HG03135 (cell line): ENCODE data around the gene LHB.

Source experiments
- ATAC-seq: cut with Tn5 transposase; IDR thresholded peaks from one replicate; pipeline ENCODE4 v1.9.1; 2021; ENCODE audit warnings: mild to moderate bottlenecking, moderate library complexity; ENCODE audit not compliant: unreplicated experiment

Gene LHB

DNA sequence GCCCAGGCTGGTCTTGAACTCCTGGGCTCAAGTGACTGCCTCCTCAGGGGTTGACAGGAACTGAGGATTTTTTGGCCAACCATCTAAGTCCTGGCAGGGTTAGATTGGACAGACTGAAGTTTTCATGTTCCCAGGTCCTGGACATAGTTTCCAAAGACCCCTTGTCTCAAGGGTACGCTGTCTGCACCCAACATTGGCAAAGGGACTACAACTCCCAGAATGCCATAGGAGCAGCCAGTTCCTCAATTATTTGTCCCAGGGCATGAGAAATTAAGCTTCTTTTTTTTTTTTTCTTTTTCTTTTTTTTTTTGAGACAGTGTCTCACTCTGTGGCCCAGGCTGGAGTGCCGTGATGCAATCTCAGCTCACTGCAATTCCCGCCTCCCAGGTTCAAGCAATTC, 30.7 kb downstream of the LHB start:
- no peak for ATAC-seq

DNA sequence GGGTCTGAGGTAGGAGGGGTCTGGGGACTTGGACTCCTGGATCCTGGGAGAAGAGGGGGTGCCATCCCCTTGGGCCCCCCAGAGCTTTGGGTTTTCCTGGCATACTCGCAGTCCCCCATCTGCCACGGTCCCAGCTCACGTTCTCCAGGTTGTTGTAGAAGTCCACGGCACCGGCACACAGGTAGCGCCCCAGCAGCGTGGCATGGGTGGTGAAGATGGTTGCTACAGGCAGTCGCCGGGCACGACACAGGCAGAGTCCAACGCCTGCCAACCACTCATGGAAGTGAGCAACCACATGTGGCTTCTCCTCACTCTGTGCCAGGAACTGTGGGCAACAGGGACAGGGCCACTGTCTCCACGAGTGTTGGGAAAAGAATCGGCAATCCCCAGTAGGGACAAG, 31.2 kb downstream of the LHB start:
- no peak for ATAC-seq

DNA sequence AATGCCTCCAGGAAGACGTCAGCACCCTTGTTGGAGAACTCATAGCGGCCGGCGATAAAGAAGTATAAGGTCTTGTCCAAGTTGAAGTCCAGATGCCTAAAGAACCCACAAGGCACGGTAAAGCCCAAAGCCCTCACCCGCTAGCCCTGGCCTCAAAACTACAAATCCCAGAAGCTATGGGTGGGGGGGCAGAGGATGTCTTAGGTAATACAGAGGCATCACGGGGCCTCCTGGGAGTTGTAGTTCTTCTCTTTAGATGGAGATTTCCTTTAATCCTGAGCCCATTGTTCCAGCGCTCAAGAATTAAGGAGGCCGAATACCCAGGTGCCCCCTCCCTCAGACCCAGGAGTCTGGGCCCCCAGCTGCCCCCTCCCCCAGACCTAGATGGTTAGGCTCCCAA, 34.6 kb downstream of the LHB start:
- ATAC-seq = no peak

DNA sequence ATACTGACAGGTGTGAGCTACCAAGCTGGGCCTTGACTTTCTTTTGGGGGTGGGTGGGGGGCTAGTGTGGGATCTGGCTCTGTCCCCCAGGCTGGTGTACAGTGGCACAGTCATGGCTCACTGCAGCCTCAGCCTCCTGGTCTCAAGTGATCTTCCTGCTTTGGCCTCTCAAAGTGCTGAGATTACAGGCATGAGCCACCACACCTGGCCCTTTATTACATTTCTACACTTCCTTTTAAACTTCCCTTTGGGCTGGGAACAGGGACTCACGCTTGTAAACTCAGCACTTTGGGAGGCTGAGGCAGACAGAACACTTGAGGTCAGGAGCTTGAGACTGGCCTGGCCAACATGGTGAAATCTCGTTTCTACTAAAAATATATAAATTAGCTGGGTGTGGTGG, 39.8 kb downstream of the LHB start:
- no peak for ATAC-seq

DNA sequence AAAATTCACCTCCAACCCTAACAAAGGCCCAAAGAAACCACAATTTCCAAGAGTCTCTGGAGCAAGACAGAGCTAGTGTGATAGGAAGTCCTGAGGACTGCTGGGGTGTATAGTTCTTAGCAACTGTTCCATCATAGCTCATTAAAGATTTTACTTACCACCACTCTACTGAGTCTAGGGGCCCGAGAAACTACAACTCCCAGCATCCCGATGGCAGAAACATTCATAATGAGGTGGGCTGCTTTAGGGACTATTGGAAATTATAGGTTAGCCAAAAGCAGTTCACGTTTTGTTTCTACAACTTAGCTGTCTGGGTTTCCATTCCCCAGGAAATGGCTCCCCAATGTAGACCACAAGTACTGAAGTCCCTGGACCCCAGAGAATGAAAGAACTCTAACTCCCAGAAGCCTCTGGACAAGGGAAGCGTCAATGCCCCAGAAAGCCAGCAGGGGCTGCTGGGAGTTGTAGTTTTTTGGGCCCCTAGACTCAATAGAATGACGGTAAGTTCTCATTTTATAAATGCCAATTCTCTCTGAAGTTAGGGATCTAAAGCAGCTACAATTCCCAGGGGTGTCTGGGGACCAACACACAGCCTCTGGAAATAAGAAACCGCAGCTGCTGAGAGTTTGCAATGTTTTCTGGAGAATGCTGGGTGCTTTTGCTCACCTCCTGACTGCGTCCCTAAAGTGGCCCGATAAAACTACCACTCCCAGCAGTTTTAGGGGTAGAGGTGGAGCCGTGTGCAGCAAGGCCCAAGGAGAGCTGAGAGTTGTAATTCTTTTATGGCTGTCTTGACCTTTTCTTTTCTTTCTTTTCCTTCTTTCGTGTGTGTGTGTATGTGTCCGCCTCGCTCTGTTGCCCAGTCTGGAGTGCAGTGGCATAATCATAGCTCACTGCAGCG, 40.7 kb downstream of the LHB start:
- no peak for ATAC-seq

DNA sequence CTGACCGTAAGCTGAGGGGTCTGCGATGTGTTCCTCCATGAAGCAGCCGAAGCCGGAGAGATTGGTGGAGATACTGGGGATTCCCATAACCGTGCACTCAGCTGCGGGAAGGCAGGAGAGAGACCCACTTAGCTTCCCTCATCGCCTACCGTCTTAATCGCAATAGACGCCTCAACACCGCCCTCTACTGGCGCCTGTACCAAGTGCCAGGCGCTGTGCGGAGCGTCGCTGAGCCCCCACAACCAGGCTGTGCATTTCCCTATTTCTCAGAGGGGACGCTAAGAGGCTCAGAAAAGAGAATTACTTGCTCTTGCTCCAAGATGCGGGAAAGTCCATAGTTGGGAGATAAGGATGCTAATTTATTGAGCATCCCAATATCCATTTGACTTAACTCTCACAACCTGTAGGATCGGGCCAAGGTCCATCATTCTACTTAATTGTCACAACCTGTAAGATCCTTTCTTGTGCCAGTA, 45.9 kb downstream of the LHB start:
- ATAC-seq = no peak

DNA sequence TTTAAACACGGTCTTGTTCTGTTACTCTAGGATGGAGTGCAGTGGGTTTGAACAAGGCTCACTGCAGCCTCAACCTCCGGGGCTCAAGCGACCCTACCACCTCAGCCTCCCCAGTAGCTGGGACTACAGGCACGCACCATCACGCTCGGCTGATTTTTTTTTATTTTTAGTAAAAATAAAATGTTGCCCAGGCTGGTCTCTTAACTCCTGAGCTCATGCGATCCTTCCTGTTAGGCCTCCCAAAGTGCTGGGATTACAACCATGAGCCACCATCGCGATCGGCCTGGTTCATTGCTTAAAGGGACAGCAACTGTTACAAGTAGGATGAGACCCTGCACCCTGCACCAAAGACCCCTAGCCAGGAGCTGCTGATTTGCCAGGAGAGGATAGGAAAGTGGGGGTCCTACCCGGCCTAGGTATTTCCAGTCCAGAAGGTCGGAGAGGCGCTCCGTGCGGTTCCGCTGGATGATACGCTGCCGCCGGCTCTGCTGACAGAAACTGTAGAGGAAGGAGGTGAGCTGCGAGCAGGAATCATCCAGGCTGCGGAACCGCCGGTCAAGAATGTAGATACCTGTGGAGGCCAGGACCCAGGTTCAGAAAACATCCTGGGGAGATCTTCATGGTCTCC, 46.6 kb downstream of the LHB start:
- ATAC-seq = no peak

DNA sequence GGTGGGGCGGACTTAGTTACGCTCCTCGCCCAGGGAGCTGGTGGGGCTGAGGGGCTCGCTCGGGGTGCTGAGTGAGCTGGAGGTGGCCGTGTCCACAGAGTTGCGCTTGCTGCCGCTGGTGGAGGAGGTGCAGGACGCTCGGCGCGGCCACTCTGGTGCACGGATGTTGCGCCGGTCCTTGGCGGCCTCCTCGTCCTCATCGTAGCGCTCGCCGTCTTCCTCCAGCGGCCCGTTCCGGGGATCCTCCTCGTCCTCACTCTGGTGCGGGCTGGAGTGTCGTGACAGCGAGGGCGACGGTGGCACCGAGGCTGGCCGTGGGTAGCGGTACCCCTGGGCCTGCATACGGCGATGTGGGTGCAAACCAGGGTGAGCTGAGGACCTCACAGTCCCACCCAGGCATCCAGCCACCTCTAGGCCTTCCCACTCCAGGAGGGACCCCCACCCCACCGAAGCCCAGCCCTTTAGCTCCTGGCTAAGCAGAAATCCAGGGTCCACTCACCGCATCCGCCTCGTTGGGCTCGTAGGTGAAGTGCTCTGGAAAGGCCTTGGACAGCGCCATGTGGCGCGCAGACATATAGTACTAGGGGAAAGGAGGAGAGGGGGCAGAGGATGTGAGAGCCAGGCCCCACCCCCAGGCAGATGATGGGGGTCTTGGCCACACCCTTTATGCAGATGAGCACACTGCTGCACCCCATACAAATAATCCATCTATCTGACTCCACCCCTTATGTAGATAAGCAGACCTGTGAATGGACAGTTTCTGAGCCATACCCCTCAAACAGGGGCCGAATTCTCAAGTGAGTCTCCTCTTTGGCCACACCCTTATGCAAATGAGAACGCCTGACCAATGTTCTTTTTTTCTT, 47.4 kb downstream of the LHB start:
- no peak for ATAC-seq

DNA sequence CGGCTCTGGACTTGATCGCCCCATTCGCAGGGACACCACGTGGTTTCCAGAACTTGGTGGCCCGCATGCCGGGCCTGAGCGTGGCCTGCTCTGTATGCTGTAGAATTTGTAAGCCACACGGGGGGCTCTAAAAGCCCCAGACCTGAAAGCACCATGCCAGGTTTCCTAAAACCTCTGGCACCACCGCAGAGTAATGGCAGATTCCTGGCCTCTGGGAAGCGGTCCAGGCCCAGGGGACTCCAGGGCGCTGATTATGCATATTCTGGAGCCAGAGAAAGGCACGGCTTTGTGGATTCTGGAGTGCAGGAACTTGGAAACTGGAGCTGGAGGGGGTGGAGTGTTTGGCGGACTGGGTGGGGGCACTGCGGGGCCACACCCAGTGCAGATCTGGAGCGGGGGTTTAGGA, 48.1 kb downstream of the LHB start:
- no peak for ATAC-seq

DNA sequence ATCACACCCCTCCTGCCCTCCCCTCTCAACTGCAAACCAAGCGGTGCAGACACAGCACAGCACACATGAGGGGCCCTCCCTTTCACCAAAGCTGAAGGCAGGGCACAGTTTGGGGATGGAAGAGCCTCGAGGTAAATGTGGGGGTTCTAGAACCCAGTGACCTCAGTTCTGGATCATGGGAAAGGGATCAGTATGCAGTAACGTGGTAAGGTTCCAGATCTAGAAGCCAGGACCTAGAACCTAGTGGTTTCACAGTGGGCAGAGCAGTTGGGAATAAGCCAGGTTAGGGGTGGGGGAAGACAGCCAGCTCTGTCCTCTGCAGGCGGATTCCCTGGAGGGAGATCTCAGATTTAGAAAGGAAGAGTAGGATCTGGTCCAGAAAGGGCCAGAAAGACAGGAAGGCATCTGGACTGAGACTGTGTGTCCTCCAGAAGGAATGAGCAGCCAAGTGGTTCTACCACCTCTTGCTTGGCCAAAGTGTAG, 48.7 kb downstream of the LHB start:
- no peak for ATAC-seq

DNA sequence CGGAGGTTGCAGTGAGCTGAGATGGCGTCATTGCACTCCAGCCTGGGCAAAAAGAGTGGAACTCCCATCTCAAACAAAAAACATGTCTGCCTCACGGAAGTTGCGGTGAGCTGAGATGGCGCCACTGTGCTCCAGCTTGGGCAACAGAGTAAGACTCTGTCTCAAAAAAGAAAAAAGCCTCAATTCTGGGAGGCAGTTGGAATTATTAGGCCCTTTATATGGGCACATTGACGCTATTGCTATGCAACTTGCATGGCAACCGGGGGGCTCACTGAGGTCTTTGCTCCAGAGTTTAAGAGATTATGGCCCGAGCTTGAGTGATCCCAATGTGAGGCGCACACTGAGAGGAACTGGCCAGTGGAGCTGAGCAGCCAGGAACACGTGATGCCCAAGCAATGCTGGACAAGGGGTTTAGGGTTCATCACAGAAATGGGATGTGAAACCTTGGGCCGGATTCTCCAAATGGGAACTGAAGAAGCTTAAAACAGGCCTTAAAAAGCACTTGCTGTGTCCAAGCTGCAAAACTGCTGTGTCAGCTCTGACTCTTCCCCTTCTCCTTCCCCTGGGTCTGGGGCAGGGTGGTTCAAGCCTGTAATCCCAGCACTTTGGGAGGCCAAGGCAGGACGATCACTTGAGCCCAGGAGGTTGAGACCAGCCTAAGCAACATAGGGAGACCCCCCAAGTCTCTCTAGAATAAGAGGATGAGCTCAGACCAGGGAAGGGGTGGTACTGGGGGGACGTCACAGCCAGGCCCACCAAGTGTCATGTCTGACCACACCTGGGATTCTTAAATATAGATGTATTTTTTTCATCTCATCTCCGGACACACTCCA, 49.3 kb downstream of the LHB start:
- ATAC-seq = no peak

DNA sequence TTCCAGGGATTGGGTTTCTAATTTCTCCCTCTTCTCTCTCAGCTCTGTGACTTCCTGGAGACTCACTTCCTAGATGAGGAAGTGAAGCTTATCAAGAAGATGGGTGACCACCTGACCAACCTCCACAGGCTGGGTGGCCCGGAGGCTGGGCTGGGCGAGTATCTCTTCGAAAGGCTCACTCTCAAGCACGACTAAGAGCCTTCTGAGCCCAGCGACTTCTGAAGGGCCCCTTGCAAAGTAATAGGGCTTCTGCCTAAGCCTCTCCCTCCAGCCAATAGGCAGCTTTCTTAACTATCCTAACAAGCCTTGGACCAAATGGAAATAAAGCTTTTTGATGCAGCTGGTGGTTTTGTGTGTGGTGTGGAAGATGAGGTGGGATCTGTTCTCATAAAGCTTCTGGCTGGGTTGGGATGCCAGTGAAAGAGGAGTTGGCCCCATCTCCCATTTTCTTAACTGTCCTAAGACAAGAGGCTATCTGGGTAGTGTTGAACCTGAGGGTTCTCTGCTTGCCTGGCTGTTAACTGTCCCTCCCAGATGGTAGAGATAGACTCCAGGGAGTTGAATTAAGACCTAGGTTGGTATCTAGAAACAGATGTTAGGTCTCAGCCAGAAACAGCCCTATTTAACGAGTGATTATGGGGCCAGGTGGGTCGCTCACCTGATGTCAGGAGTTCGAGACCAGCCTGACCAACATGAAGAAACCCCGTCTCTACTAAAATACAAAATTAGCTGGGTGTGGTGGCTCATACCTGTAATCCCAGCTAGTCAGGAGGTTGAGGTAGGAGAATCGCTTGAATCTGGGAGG, 50.1 kb downstream of the LHB start:
- no peak for ATAC-seq
